ENCODE measurements around the gene SUCLA2.

Gene SUCLA2

GRCh38 chr13:48038761-48039160 lies 37.7 kb upstream of the SUCLA2 start:
- peaks cover 6 to 30% (median 15%) of the 10 kb centered on the region in 4 experiments for H3K36me3 ChIP-seq (ENCODE audit: control insufficient read depth in 4 of 4, insufficient read depth in 4 of 4, low read length in 3 of 4)
- peak overlapping the region in 5 of 7 experiments; percentile 70 to 94 (median 90) for H3K4me3 ChIP-seq (ENCODE audit: control insufficient read depth in 1 of 7, extremely low read depth in 1 of 7, insufficient read depth in 4 of 7, low read depth in 2 of 7, low read length in 6 of 7)
- POLR2A ChIA-PET: interaction anchor here (0.6 to 0.9 kb wide), 2 partner anchors 41 to 637 kb away, joined by 3 to 4 read pairs; no protein-coding TSS in a partner anchor
- H3K27me3 ChIP-seq (replicated peaks in 2 of 5; ENCODE audit: control insufficient read depth in 4 of 5, insufficient read depth in 5 of 5, low read length in 4 of 5): no peaks in the 10 kb centered on the region
- H3K9me3 ChIP-seq (ENCODE audit: control extremely low read depth in 1 of 5, control insufficient read depth in 4 of 5, insufficient read depth in 2 of 5, low read depth in 1 of 5, low read length in 4 of 5): peaks cover 0 to 11% (median 2%) of the 10 kb centered on the region in 5 experiments
- peak in 2 of 3 donors; percentile 37 to 51 for DNase-seq
- WGBS (ENCODE audit: insufficient coverage): 100% methylated on average over 1 of the region's 1 CpG
- H3K4me1 ChIP-seq (ENCODE audit: control extremely low read depth in 1 of 4, control insufficient read depth in 4 of 4, insufficient read depth in 4 of 4, low read length in 3 of 4): peaks cover 4 to 28% (median 18%) of the 10 kb centered on the region in 4 experiments
- CTCF ChIA-PET: interaction anchor here (1.0 to 2.5 kb wide), 8 partner anchors 10 to 61 kb away, joined by 3 to 22 read pairs (median 4); partner anchors contain the start of gene MED4
- no peak overlapping the region for H3K27ac ChIP-seq (ENCODE audit: insufficient read depth in 1 of 2, low read depth in 1 of 2, low read length in 2 of 2, poor library complexity in 1 of 2, severe bottlenecking in 2 of 2)

DNA sequence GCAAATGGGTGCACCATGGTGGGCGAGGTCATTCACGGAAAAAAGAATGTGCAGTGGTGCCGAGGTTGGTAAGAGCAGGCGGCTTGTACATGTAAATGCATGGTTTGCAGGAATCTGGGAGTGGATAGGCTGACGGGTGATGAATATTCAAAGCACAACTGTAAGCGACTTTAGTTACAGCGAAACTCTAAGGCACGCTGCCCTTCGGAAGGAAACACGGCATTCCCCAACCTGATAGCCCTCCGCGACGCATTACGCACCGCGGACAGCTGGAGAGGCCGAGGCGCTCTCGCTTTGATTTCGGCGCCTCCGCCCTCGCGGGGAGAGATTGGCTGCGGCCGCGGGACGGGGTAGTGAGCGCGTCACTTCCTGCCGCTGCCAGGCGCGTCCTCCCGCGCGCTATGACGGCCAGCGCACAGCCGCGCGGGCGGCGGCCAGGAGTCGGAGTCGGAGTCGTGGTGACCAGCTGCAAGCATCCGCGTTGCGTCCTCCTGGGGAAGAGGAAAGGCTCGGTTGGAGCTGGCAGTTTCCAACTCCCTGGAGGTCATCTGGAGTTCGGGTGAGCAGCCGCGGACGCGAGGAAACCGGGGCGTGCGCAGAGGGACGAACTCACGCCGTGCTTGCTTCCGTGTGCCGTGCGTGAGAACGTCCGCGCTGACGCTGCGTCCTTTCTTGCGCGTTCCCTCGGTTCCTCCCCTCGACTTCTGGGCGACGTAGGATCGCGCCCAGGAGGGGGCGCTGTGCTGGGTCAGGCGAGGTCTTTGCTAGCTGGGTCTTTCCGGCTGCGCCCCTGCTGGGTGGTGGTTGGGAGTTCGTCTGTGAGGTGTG lies 36.5 kb upstream of the SUCLA2 start, which contains the start of gene NUDT15:
Gene NUDT15 (plus strand): TSS at position 381 of the 828 bp plus-strand sequence. CDS start 21 bp downstream, at position 402.
- peak; percentile 99 to 100 (median 99) for DNase-seq
- H3K36me3 ChIP-seq (ENCODE audit: control insufficient read depth in 4 of 4, insufficient read depth in 4 of 4, low read length in 3 of 4): peaks cover 8 to 38% (median 15%) of the 10 kb centered on the region in 4 experiments
- peak within 1 kb of the TSS; percentile 61 to 94 (median 84) for H3K4me3 ChIP-seq (ENCODE audit: control insufficient read depth in 1 of 7, extremely low read depth in 1 of 7, insufficient read depth in 4 of 7, low read depth in 2 of 7, low read length in 6 of 7)
- peaks cover 4 to 22% (median 18%) of the 10 kb centered on the region in 4 experiments for H3K4me1 ChIP-seq (ENCODE audit: control extremely low read depth in 1 of 4, control insufficient read depth in 4 of 4, insufficient read depth in 4 of 4, low read length in 3 of 4)
- peaks cover 0 to 19% (median 6%) of the 10 kb centered on the region in 5 experiments for H3K9me3 ChIP-seq (ENCODE audit: control extremely low read depth in 1 of 5, control insufficient read depth in 4 of 5, insufficient read depth in 2 of 5, low read depth in 1 of 5, low read length in 4 of 5)
- peak within 1 kb of the TSS; percentile 96 to 97 for H3K27ac ChIP-seq (ENCODE audit: insufficient read depth in 1 of 2, low read depth in 1 of 2, low read length in 2 of 2, poor library complexity in 1 of 2, severe bottlenecking in 2 of 2)
- 0% methylated on average over 66 of the region's 82 CpGs for WGBS (ENCODE audit: insufficient coverage)
- H3K27me3 ChIP-seq (replicated peaks in 2 of 5; ENCODE audit: control insufficient read depth in 4 of 5, insufficient read depth in 5 of 5, low read length in 4 of 5): no peaks in the 10 kb centered on the region
- ChIA-PET POLR2A (interaction anchor here (0.6 to 0.9 kb wide), 3 partner anchors 9 to 57 kb away, joined by 3 to 5 read pairs (median 3); partner anchors contain the start of gene MED4), CTCF (interaction anchor here (0.6 to 2.5 kb wide), 15 partner anchors 11 to 703 kb away, joined by 3 to 22 read pairs (median 4); partner anchors contain the start of gene MED4)

DNA sequence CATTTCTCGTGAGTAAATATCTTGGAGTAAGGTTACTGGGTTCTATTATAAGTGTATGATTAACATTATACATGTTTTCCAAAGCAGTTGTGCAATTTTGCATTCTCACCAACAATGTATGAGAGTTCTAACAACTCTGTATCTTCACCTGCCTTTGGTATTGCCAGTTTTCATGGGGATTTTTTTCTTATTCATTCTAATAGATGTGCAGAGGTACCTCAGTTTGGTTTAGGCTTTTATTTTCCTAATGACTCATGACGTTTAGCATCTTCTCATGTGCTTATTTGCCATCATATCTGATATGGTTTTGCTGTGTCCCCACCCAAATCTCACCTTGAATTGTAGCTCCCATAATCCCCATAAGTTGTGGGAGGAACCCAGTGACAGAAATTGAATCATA lies 28.8 kb upstream of the SUCLA2 start:
- ChIA-PET CTCF (no interaction called here), POLR2A (no interaction called here)
- Histone ChIP-seq H3K4me1 (ENCODE audit: control extremely low read depth in 1 of 4, control insufficient read depth in 4 of 4, insufficient read depth in 4 of 4, low read length in 3 of 4) (no peaks in the 10 kb centered on the region), H3K36me3 (ENCODE audit: control insufficient read depth in 4 of 4, insufficient read depth in 4 of 4, low read length in 3 of 4) (peaks cover 0 to 38% (median 6%) of the 10 kb centered on the region in 4 experiments), H3K4me3 (ENCODE audit: control insufficient read depth in 1 of 7, extremely low read depth in 1 of 7, insufficient read depth in 4 of 7, low read depth in 2 of 7, low read length in 6 of 7) (no peak overlapping the region), H3K27me3 (replicated peaks in 2 of 5; ENCODE audit: control insufficient read depth in 4 of 5, insufficient read depth in 5 of 5, low read length in 4 of 5) (no peaks in the 10 kb centered on the region), H3K27ac (ENCODE audit: insufficient read depth in 1 of 2, low read depth in 1 of 2, low read length in 2 of 2, poor library complexity in 1 of 2, severe bottlenecking in 2 of 2) (no peak overlapping the region), H3K9me3 (ENCODE audit: control extremely low read depth in 1 of 5, control insufficient read depth in 4 of 5, insufficient read depth in 2 of 5, low read depth in 1 of 5, low read length in 4 of 5) (peaks cover 3 to 33% (median 9%) of the 10 kb centered on the region in 5 experiments)
- no CpG with 5 or more reads among the region's 2 CpGs for WGBS (ENCODE audit: insufficient coverage)
- no peak for DNase-seq

DNA sequence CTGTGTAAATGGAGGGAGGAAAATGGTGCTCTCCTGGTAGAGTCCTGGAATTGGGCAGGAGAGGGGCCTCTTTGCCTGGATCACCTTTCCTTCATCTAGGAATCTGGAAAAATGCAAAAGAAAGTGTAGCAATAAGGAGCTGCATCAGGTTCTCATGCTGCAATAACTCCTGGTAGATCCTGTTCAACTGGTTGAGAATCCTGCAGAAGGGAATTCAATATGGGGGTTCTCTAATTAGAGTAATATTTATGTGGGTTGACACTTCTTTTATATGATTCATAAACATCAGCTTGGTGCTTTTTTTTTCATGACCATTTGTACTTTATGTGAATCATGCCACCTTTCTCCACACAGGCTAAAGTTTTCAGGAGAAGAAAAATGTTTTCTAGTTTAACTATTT lies 27.0 kb upstream of the SUCLA2 start:
- H3K36me3 ChIP-seq (ENCODE audit: control insufficient read depth in 4 of 4, insufficient read depth in 4 of 4, low read length in 3 of 4): peaks cover 0 to 27% (median 6%) of the 10 kb centered on the region in 4 experiments
- H3K27ac ChIP-seq (ENCODE audit: insufficient read depth in 1 of 2, low read depth in 1 of 2, low read length in 2 of 2, poor library complexity in 1 of 2, severe bottlenecking in 2 of 2): no peak overlapping the region
- peaks cover 3 to 25% (median 7%) of the 10 kb centered on the region in 5 experiments for H3K9me3 ChIP-seq (ENCODE audit: control extremely low read depth in 1 of 5, control insufficient read depth in 4 of 5, insufficient read depth in 2 of 5, low read depth in 1 of 5, low read length in 4 of 5)
- ChIA-PET CTCF (no interaction called here), POLR2A (no interaction called here)
- H3K4me3 ChIP-seq (ENCODE audit: control insufficient read depth in 1 of 7, extremely low read depth in 1 of 7, insufficient read depth in 4 of 7, low read depth in 2 of 7, low read length in 6 of 7): no peak overlapping the region
- H3K27me3 ChIP-seq (replicated peaks in 2 of 5; ENCODE audit: control insufficient read depth in 4 of 5, insufficient read depth in 5 of 5, low read length in 4 of 5): no peaks in the 10 kb centered on the region
- no peak for DNase-seq
- no peaks in the 10 kb centered on the region for H3K4me1 ChIP-seq (ENCODE audit: control extremely low read depth in 1 of 4, control insufficient read depth in 4 of 4, insufficient read depth in 4 of 4, low read length in 3 of 4)

GRCh38 chr13:48019796-48020195 lies 18.7 kb upstream of the SUCLA2 start:
- Histone ChIP-seq H3K27me3 (replicated peaks in 2 of 5; ENCODE audit: control insufficient read depth in 4 of 5, insufficient read depth in 5 of 5, low read length in 4 of 5) (no peaks in the 10 kb centered on the region), H3K9me3 (ENCODE audit: control extremely low read depth in 1 of 5, control insufficient read depth in 4 of 5, insufficient read depth in 2 of 5, low read depth in 1 of 5, low read length in 4 of 5) (peaks cover 0 to 2% (median 0%) of the 10 kb centered on the region in 5 experiments), H3K4me1 (ENCODE audit: control extremely low read depth in 1 of 4, control insufficient read depth in 4 of 4, insufficient read depth in 4 of 4, low read length in 3 of 4) (no peaks in the 10 kb centered on the region), H3K36me3 (ENCODE audit: control insufficient read depth in 4 of 4, insufficient read depth in 4 of 4, low read length in 3 of 4) (no peaks in the 10 kb centered on the region), H3K4me3 (ENCODE audit: control insufficient read depth in 1 of 7, extremely low read depth in 1 of 7, insufficient read depth in 4 of 7, low read depth in 2 of 7, low read length in 6 of 7) (no peak overlapping the region), H3K27ac (ENCODE audit: insufficient read depth in 1 of 2, low read depth in 1 of 2, low read length in 2 of 2, poor library complexity in 1 of 2, severe bottlenecking in 2 of 2) (no peak overlapping the region)
- no peak for DNase-seq
- CTCF ChIA-PET: no interaction called here
- WGBS (ENCODE audit: insufficient coverage): 100% methylated on average over 1 of the region's 1 CpG
- POLR2A ChIA-PET: no interaction called here

GRCh38 chr13:48018637-48019036 lies 17.6 kb upstream of the SUCLA2 start:
- no peaks in the 10 kb centered on the region for H3K36me3 ChIP-seq (ENCODE audit: control insufficient read depth in 4 of 4, insufficient read depth in 4 of 4, low read length in 3 of 4)
- no peaks in the 10 kb centered on the region for H3K4me1 ChIP-seq (ENCODE audit: control extremely low read depth in 1 of 4, control insufficient read depth in 4 of 4, insufficient read depth in 4 of 4, low read length in 3 of 4)
- H3K27me3 ChIP-seq (replicated peaks in 2 of 5; ENCODE audit: control insufficient read depth in 4 of 5, insufficient read depth in 5 of 5, low read length in 4 of 5): no peaks in the 10 kb centered on the region
- no peak for DNase-seq
- peaks cover 0 to 2% (median 0%) of the 10 kb centered on the region in 5 experiments for H3K9me3 ChIP-seq (ENCODE audit: control extremely low read depth in 1 of 5, control insufficient read depth in 4 of 5, insufficient read depth in 2 of 5, low read depth in 1 of 5, low read length in 4 of 5)
- H3K4me3 ChIP-seq (ENCODE audit: control insufficient read depth in 1 of 7, extremely low read depth in 1 of 7, insufficient read depth in 4 of 7, low read depth in 2 of 7, low read length in 6 of 7): no peak overlapping the region
- WGBS (ENCODE audit: insufficient coverage): no CpG with 5 or more reads among the region's 2 CpGs
- ChIA-PET CTCF (no interaction called here), POLR2A (no interaction called here)
- no peak overlapping the region for H3K27ac ChIP-seq (ENCODE audit: insufficient read depth in 1 of 2, low read depth in 1 of 2, low read length in 2 of 2, poor library complexity in 1 of 2, severe bottlenecking in 2 of 2)

DNA sequence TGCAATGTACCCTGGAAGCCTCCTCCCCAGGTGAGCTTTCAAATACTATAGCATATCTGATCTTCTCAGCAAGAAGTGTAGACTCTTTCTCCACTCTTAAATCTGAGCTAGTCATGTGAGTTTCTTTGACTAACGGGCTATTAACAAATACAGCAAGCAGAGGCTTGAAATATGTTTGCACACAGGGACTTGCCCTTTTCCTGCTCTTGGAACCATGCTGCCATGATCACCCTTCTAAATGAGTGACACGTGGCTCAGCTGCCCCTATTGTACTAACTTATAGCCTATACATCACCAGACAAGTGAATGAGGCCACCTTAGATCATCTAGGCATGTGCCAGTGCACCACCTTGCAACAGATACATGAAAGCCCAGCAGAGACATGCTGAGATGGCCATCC lies 13.3 kb upstream of the SUCLA2 start:
- 75% methylated on average over 1 of the region's 2 CpGs for WGBS (ENCODE audit: insufficient coverage)
- ChIA-PET POLR2A (no interaction called here), CTCF (interaction anchor here (0.6 to 0.7 kb wide), 2 partner anchors 564 to 1635 kb away, joined by 3 read pairs; no protein-coding TSS in a partner anchor)
- no peak for DNase-seq
- Histone ChIP-seq H3K4me1 (ENCODE audit: control extremely low read depth in 1 of 4, control insufficient read depth in 4 of 4, insufficient read depth in 4 of 4, low read length in 3 of 4) (peaks cover 0 to 4% (median 1%) of the 10 kb centered on the region in 4 experiments), H3K9me3 (ENCODE audit: control extremely low read depth in 1 of 5, control insufficient read depth in 4 of 5, insufficient read depth in 2 of 5, low read depth in 1 of 5, low read length in 4 of 5) (peaks cover 0 to 4% (median 2%) of the 10 kb centered on the region in 5 experiments), H3K27ac (ENCODE audit: insufficient read depth in 1 of 2, low read depth in 1 of 2, low read length in 2 of 2, poor library complexity in 1 of 2, severe bottlenecking in 2 of 2) (no peak overlapping the region), H3K27me3 (replicated peaks in 2 of 5; ENCODE audit: control insufficient read depth in 4 of 5, insufficient read depth in 5 of 5, low read length in 4 of 5) (no peaks in the 10 kb centered on the region), H3K36me3 (ENCODE audit: control insufficient read depth in 4 of 4, insufficient read depth in 4 of 4, low read length in 3 of 4) (peaks cover 0 to 8% (median 0%) of the 10 kb centered on the region in 4 experiments), H3K4me3 (ENCODE audit: control insufficient read depth in 1 of 7, extremely low read depth in 1 of 7, insufficient read depth in 4 of 7, low read depth in 2 of 7, low read length in 6 of 7) (no peak overlapping the region)

Data from common myeloid progenitor, CD34-positive (primary cell).